ENCODE data around the gene ADPRH.
"Not testable (repeated sequence)": the region's sequence is repeated elsewhere in the genome, so short reads cannot be mapped to it uniquely, and the experiment has no call there.

Gene ADPRH

DNA sequence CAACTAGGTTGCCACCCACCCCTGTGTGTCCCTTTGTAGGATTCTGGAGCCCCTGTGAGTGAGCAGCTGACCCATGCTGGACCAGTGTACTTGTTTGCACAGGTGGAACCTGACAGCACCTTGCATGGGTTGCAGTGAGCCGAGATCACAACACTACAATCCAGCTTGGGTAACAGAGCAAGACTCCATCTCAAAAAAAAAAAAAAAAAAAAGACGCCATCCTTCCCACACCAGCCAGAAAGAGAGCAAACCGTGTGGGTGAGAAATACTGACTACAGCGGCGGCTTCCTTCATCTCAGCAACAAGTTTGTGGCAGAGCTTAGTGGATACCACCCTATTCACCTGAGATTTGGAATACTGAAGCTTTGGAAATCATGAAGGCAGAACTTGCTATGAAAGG is 19.1 kb upstream of the ADPRH start:
- DNase-seq = no peak

DNA sequence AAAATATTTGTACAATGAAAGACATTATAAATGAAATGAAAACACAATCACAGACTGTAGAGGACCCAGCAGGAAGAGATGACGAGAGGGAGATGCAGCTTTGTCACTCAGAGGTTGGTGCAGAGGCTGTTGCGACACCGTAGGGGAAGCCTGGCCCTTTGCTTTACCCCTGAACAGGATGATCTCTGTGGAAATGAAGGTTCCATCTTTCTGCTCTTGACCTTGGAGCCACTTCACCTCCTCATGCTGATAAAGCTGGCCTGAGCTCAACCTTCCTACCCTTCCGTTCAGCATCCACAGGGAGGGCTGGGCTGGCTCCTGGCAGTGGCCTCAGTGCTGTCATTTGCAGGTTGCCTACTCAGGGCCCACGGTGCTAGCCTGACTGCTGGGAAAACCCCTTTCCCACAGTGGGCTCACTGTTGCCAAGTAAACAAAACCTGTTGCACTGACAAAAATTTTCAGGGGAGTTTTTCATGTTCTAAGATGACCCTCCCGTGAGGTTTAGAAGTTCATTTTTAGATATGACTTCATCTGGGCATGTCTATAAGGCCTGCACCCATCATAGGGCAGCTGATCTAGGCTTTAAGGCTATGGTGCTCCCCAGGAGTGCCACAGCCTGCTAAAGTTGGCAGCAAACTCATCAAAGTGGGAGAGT is 16.9 kb upstream of the ADPRH start:
- DNase-seq = no peak

DNA sequence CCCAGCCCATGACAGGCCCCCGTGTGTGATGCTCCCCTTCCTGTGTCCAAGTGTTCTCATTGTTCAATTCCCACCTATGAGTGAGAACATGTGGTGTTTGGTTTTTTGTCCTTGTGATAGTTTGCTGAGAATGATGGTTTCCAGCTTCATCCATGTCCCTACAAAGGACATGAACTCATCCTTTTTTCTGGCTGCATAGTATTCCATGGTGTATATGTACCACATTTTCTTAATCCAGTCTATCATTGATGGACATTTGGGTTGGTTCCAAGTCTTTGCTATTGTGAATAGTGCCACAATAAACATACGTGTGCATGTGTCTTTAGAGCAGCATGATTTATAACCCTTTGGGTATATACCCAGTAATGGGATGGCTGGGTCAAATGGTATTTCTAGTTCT is 16.0 kb upstream of the ADPRH start:
- DNase-seq = not testable (repeated sequence)

DNA sequence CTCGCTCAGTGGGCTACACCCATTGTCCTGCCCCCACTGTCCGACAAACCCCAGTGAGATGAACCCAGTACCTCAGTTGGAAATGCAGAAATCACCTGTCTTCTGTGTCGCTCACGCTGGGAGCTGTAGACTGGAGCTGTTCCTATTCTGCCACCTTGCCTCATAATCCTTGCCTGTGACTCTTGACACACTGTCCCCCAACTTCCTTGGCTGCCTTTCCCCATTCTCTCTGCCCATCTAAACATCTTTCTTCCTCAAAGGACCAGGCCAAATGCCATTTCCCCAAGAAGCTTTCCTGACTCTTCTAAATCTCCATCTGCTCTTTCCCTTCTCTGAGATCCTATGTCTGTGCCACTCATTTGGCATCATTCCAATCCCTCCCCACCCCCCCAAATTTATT is 10.1 kb upstream of the ADPRH start:
- DNase-seq = no peak

DNA sequence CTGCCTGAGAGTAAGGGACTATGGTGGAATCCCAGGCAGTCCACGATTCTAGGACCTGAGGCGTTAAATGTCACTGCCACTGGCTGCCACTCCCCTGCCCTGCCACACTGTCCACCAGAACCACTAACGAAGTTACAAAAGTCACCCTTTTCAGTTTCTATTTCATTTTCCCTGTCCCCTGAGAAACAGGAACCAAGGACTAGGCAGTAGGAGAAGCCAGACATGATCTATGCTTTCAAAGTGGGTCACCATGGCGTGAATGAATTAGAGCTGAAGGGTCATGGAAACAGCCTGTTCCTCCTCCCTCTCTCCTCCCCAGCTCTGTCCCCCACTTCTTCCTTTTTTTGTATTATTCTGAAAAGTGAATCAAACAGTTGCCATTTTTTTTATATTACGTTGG is 9.1 kb upstream of the ADPRH start:
- DNase-seq = no peak

DNA sequence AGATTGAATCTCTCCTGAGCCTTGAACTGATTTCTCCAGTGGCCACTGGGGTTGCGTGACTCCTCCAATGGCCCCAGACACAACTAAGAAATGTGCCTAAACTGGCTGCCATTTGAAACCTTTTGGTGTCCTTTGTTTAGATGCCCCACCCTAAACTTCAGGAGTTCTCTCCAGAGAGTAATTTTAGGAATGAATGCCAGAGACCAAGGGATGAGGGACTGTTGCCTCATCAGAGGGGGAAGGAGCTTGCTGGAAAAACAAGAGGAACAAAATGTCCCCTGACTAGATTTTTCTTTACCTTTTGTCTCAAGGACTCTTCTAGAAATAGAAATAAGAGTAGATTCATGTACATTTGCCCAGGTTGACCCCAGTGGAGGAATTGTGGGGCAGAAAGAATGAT is 8.1 kb upstream of the ADPRH start:
- no peak for DNase-seq

DNA sequence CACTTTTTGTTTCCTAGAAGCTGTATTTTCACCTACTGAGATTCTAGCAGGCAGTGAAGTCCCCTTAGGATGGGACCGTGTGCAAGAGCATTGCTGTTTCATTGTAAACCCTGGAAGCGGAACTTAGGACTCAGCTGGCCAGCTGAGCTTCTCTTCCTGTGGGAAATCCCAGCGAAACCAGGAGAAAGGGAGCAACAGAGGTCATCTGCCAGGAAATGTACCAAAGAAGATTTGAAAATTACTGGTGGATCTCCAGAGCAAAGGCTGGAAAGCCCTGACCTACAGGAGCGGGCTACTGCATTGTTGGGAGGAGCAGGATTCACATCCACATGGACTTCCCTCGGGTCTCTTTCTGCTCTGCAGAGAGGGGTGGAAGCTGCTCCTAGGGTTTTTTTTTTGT is 7.6 kb upstream of the ADPRH start:
- DNase-seq = no peak

DNA sequence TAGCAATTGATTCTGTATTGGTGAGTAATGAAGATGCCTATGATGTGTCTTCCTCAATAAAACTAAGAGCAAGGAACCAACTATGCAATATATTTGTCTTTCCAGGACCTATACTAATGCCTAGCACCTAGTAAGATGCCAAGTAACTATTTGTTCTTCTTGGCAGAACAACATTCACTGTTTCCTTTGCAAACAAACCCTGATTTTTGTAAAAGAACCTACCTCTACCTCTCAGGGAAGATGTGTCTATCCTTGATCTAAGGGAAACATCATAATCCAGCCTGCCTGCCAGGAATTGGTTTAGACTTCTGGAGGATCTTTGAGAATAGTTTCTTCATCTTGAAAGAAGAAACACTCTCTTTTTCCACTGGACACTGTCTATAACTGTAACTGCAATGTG is 3.8 kb upstream of the ADPRH start:
- no peak for DNase-seq

DNA sequence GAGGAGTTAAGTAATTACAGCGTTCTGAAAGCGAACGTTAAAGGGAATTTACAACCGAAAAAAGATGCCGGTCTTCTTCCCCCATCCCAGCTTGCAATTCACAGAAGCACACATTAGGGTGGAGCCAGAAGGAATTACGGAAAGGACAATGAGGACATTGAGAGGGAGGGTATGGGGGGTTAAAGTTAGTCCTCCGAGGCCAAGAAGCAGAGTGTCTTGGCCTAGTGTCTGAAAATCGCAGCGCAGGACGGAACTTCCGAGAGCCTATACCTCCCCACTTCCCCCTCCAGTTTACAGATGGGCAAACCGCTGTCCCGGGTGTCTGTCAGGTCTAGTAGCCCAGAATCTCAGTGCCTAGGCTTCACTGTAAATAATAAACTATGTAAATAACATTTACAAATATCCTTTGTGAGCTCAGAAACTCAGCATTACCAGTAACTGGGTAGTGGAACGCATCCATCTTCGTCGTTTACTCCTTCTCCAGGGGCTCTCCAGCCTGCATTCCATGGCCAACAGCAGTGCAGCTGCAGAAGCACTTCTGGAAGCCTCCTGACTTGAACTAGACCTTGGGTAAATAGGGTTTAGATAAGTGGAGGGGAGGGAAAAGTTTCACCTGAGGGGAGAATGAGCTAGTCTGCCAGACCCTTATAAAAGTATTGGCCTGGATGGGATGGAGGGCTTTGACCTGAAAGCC is 922 bp downstream of the ADPRH start:
- no peak for DNase-seq

DNA sequence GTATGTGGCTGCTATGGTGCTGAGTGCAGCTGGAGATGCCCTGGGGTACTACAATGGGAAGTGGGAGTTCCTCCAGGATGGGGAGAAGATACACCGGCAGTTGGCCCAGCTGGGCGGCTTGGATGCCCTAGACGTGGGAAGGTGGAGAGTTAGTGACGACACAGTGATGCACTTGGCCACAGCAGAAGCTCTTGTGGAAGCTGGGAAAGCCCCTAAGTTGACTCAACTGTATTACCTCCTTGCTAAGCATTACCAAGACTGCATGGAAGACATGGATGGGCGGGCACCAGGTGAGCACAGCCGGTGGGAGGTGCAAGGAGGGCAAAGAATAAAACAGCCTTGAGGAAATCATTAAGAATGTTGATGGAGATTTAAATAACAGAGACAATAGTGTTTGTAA is 2.9 kb downstream of the ADPRH start:
- no peak for DNase-seq

DNA sequence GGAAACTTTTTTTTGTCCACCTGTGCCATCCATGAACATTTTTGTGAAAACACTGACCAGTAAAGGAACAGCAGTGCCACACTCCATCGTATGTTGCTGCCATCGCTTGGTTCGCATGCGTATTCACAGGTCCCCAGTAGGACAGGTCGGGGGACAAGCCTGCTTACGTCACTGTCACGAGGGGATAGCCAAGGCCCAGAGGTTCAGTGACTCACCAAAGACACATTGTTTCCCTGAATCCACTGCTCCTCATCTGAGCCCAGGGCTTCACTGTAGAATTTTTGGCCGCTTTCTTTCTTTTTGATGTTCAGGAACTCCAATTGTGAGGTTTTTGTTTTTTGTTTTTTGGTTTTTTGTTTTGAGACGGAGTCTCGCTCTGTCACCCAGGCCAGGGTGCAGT is 5.9 kb downstream of the ADPRH start:
- no peak for DNase-seq

DNA sequence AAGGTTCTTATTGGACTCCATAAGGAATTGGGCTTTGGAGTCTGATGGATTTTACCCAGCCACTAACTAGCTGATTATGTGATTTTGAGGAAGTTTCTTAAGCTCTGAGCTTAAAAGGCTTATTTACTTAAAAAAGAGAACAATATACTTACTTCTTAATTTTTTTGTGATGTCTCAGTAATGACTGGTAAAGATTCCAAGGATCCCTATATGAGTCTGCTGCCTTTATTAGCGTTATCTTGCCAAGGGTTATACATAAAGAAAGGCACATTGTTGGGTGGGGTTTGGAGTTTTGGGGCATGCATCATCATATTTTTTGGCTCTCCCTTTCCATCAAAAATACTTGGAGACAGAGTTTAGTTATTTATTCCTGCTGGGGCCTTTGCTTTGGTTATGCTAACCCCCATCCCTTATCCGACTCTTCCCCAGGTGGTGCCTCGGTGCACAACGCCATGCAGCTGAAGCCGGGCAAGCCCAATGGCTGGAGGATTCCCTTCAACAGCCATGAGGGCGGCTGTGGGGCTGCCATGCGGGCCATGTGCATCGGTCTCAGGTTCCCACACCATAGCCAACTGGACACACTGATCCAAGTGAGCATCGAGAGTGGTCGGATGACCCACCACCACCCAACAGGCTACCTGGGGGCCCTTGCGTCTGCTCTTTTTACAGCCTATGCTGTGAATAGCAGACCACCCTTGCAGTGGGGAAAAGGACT is 6.7 kb downstream of the ADPRH start:
- no peak for DNase-seq

DNA sequence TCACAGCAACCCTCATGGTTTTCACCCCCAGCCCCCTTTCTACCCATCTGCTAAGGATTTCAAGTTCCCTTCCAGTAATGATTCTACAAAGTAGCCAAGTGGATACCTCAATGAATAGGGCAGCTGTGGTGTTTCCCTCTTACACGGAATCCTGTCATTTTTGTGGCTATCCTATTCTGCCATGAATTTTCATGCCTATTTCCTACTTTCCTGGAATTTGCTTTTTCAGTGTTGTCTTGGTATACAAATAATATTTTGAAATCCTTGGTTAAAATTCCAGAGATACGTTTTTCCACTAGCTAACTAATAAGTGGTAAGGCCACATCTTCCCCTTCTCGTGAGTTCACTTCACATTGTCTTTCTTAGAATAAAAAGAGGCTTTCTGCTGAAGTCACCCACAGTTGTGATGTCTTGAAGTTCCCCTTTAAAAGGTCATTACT is 7.5 kb downstream of the ADPRH start:
- no peak for DNase-seq

DNA sequence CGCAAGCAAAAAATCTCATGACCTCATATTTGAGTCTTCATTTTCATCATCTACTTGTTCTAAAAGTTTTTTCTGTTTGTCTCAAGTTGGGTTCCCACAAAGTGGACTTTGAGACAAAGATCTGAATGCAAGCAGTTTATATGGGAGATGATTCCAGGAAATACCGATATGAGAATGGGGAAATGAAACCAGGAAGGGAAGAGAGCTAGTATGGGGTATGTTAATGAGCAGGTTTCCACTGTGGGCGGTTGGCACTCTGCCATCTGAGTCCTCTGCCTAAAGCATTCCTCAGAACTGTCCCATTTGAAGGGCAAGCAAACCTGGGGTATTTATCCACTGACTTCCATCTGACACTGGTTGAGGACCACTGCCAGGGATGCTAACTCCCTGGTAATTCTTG is 8.8 kb downstream of the ADPRH start:
- no peak for DNase-seq

DNA sequence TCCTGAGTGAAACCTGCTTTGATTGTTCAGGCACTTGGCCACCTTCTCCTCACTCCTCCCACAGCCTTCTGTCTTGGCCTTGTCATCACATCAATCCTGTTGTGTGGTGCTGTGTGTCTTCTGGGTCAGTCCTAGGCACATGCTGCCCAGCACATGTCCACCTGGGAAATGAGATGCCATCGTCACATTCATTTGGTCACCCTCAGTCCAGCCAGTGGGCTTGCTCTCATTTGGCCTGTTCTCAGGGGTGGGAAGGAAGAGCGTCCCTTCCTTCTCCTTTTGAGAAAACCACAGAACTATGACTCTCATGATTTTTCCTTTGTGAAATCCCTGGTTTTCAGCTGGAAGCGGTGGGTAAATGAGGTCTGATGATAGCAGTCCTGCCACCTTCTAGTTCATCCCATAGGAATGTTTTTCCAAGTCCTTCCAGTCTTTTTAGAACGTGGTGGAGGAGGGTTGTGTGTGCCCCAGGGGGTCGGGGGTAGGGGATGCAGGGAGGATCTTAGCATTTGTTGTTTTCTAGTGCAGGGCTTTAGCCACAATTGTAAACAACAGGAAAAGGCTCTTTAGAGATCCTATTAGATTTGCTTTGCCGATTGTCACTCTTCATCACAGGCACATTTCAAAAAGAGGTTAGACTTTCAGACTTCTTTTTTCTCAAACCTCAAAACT is 9.9 kb downstream of the ADPRH start:
- no peak for DNase-seq

DNA sequence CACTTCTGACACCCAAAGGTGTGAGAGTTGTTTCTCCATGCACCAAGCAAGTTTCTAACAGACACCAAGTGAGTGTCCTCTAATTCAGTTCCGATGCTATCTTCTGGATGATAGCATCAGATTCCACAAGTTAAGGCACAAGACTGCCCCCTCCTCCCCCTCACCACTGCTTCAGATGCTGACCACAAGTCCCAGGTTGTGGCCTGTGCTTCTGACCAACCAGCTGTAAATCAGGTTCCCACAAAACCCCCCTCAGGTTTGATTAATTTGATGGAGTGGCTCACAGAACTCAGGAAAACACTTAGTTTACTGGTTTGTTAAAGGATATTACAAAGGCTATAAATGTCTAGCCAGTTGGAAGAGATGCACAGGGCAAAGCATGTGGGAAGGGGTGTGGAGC is 11.4 kb downstream of the ADPRH start:
- DNase-seq = no peak

DNA sequence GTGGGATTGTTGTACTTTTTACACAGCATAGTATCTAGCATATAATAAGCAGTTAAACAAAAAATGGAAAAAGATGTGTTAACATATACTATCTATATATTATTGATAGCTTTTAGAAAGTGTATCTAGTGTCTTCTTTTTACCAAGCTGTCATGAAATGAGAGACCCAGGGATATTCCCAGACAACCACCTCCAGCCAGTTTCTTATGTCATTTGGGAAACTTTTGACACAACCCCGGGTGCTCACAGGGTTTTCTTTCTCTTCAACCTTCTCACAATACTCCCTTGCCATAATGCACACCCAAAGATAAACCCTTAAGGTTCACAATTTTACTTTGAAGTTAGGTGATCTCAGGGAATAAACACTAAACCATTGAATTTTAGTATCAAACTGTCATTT is 13.6 kb downstream of the ADPRH start:
- no peak for DNase-seq

DNA sequence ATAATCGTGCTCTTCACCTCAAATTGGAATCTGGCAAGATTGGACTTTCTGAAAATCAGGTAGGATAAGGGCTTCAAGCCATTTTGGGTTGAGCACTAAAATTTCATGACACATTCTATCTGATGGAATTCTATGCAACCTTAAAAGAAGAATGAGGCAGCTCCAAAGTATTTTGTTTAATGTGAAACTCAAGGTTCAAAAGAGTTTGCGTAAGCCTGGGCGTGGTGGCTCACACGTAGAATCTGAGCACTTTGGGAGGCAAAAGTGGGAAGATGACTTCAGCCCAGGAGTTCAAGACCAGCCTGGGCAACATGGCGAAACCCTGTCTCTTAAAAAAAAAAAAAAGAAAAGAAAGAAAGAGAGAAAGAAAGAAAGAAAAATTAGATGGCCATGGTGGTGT is 14.8 kb downstream of the ADPRH start:
- DNase-seq = no peak

DNA sequence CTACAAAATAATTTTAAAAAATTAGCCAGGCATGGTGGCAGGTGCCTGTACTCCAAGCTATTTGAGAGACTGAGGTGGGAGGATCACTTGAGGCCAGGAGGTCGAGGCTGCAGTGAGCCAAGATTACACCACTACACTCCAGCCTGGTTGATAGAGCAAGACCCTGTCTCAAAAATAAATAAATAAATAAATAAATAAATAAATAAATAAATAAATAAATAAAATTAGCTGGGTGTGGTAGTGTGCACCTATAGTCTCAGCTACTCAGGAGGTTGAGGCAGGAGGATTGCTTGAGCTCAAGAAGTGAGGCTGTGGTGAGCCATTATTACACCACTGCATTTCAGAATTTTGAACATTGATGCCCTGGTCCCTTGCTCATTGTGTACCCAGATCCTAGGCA is 15.6 kb downstream of the ADPRH start:
- not testable (repeated sequence) for DNase-seq

DNA sequence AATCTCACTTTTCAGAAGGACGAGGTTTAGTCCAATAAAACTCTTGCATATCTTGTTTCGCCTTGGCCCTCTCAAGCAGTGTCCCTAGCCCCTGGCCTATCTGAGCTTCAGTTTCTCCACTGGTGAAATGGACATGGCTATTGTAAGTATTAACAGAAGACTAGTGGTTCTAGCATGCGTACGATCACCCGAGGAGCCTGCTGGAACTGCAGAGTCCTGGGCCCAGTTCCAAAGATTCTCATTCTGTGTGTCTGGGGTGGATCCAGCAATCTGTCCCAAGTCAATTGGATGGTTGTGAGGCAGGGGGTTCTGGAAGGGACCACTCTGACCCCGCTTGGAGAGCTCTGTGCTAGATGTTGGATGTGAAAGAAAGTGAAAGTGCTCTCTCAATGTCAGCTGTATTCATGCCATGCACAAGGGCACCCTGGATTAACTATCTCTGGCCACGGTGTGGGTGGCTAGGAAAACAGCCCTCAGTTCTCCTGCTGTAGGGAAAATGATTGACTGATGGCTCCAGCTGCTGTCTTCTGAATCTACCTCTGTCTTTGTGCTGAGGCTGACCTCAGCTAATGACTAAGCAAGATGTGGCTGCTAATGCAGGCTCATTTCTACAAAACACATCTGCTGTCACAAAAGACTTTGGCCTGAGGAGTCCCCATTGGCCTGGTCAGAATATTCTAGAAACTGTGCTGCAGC is 16.5 kb downstream of the ADPRH start:
- DNase-seq = no peak

DNA sequence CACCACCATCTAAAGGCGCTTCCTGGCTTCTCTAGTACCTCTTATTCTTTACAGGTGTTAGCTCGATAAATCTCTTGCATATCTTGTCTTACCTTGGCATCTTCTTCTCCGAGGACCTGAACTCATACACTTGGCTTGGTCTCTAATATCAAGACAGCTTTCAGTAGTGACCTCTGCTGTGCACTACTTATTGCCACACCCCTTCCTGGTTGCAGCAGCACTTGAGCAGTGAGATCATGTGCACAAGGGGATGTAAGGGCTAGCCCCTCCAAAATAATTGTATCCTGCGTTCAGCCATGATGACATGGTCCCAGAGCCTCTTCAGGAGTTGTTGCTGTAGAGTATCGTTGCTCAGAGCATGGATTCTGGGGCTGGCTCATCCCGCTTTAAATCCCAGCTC is 17.1 kb downstream of the ADPRH start:
- no peak for DNase-seq

DNA sequence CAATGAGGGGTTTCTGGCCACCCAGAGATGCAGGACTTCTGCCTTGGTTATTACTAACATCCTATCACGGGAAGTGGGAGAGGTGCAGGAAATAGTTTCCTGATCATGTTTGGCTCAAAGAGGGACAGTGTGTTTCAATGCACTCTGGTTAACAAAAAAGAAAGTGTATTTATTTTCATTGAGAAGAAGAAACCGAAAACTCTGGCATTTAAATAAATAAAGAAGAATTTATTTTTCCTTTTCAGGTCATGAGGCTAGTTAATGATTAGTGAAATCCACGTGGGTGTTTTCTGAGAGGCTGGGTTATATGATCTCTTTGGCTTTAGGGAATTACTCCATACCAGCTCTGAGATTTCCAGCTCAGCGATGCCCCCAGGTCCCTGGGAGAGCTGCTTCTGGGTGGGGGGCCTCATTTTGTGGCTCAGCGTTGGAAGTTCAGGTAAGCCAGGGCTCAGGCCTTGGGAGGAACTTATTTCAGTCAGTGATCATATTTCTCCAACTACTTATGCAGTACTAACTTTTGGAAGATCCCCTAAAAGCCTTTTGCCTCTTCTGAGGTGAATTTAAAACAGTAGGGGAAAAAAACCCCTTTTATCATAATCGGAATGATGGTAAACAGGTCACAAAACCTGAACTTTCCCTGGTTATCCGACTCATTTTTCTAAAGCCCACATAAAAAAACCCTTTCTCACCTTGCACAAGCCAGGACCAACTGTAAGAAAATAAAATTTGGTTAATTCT is 18.4 kb downstream of the ADPRH start, which contains the start of gene PLA1A:
Gene PLA1A (plus strand): TSS at position 338 of the 741 bp plus-strand sequence. CDS start 29 bp downstream, at position 367.
- no peak for DNase-seq

Measured in cortex of kidney (tissue), 1 donor.